Measurements from ENCODE around the gene ATP4A. TPM values are rescaled to one million over a fixed set of nuclear protein-coding genes. Genes with fewer than 3 reads are reported as not detected.
"Not testable (repeated sequence)": the region's sequence is repeated elsewhere in the genome, so short reads cannot be mapped to it uniquely, and the experiment has no call there.

The ATP4A gene
- 0.37 and 0.40 TPM in 2 replicates for total RNA-seq (2014; rRNA removed; shearing (Covaris generic); ENCODE audit: low replicate concordance)

DNA sequence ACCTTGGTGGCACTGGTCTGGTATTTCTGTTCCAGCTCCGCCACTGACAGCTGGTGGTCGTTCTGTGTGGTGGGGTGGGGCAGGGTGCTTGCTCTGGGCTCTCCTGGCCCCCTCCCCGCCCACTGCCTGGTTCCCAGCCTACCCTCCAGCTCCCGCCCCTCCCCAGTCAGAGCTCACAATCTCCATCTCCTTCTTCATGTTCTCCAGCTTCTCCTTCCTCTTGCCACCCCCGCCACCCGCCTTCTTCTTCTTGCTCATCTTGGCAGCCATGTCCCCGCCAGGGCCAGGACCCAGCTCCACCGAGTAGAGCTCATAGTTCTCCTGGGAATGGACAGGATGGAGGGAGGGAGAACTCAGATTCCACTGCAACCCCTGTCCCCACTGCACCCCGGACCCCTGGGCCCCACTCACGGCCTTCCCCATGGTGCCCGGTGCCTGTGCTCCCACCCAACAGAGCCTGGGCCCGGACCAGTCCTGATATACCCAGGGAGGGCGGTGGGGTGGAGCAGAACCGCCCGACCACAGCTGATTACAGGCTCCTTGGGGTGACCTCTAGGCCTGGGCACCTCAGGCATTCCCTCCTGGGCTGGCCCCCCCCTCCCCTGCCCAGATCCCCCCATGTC lies at the start of gene ATP4A:
TSS of gene ATP4A (minus strand) at position 452 of the 623 bp plus-strand sequence. CDS start at position 423, 29 bp downstream.
- Histone ChIP-seq H3K9me2 (replicated peaks; ENCODE audit: insufficient read depth, low read length) (no peaks in the 10 kb centered on the region), H3K9ac (ENCODE audit: low read length) (no peak within 1 kb of the TSS), H3K4me1 (ENCODE audit: low read length) (peaks cover 11% of the 10 kb centered on the region), H3K27me3 (ENCODE audit: low read length) (no peaks in the 10 kb centered on the region), H3K4me2 (ENCODE audit: low read depth, low read length, poor library complexity, severe bottlenecking) (no peak within 1 kb of the TSS), H3K4me3 (ENCODE audit: low read length) (no peak within 1 kb of the TSS), H2AFZ (ENCODE audit: low read length) (no peak within 1 kb of the TSS), H3K9me3 (ENCODE audit: low read length) (no peaks in the 10 kb centered on the region), H3K36me3 (ENCODE audit: insufficient read depth, low read length) (no peaks in the 10 kb centered on the region), H4K20me1 (ENCODE audit: insufficient read depth, low read depth, low read length) (no peaks in the 10 kb centered on the region), H3K79me2 (ENCODE audit: low read length) (no peaks in the 10 kb centered on the region), H3K27ac (ENCODE audit: low read length) (no peak within 1 kb of the TSS)
- no peak for DNase-seq

DNA sequence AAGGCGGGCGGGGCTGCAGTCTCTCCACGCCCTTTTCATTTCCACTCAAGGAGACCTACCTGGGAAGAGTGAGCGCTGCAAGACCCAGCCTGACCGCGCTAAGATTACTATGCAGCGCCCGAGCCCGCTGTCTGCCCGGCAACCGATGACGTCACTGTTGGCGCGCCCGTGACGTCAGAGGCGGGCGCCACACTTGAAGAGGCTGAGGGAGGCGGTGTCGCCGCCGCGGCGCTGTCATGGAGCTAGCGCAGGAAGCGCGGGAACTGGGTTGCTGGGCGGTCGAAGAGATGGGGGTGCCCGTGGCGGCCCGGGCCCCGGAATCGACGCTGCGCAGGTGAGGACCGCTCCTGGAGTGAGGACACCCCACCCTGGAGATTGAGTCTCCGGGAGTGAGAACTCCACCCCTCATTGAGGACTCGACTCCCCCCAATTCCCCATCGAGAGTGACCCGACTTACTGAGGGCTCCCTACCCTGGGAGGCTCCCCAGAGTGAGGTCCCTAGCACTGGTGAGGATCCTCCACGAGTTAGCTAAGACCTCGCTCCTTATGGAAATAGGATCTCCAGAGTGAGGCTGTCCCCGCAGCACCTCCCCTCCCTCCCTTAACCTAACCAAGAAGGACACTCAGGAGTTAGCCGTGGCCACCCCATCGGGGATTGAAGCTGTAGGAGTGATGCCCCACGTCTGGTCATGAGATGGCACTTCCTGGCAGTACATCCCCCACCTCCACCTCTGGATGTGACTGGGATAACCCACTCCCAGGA lies 49.3 kb upstream of the ATP4A start, which contains the start of gene HAUS5:
TSS of gene HAUS5 (plus strand) at position 177 of the 763 bp plus-strand sequence. CDS start at position 237, 60 bp downstream.
- Histone ChIP-seq H3K79me2 (ENCODE audit: low read length) (peaks cover 14% of the 10 kb centered on the region), H4K20me1 (ENCODE audit: insufficient read depth, low read depth, low read length) (no peaks in the 10 kb centered on the region), H3K4me1 (ENCODE audit: low read length) (peaks cover 18% of the 10 kb centered on the region), H3K27me3 (ENCODE audit: low read length) (no peaks in the 10 kb centered on the region), H3K36me3 (ENCODE audit: insufficient read depth, low read length) (no peaks in the 10 kb centered on the region; the same call in 1 of the 2 replicates), H3K27ac (ENCODE audit: low read length) (no peak within 1 kb of the TSS), H3K4me3 (ENCODE audit: low read length) (peak within 1 kb of the TSS; percentile 94), H2AFZ (ENCODE audit: low read length) (peak within 1 kb of the TSS; percentile 44; the same call in 1 of the 2 replicates), H3K9me3 (ENCODE audit: low read length) (no peaks in the 10 kb centered on the region), H3K9ac (ENCODE audit: low read length) (peak within 1 kb of the TSS; percentile 90), H3K4me2 (ENCODE audit: low read depth, low read length, poor library complexity, severe bottlenecking) (peak within 1 kb of the TSS; percentile 91), H3K9me2 (replicated peaks; ENCODE audit: insufficient read depth, low read length) (no peaks in the 10 kb centered on the region)
- DNase-seq, result peak; percentile 97

DNA sequence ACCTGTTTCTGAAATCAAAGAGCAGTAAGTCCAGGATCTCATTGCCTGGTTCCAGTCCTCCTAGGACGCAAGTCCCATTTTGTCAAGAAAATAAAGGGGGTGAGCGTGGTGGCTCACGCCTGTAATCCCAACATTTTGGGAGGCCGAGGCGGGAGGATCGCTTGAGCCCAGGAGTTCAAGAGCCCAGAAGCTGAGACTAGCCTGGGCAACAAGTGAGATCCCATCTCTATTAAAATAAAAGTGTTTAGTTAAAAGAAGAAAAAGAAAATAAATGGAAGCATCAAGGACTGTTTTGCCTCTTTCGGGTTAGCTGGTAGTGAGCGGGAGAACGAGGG lies 48.7 kb upstream of the ATP4A start:
- Histone ChIP-seq H3K4me3 (ENCODE audit: low read length) (peak overlapping the region; percentile 94; the same call in 1 of the 2 replicates), H2AFZ (ENCODE audit: low read length) (peak overlapping the region; percentile 37; the same call in 1 of the 2 replicates)

DNA sequence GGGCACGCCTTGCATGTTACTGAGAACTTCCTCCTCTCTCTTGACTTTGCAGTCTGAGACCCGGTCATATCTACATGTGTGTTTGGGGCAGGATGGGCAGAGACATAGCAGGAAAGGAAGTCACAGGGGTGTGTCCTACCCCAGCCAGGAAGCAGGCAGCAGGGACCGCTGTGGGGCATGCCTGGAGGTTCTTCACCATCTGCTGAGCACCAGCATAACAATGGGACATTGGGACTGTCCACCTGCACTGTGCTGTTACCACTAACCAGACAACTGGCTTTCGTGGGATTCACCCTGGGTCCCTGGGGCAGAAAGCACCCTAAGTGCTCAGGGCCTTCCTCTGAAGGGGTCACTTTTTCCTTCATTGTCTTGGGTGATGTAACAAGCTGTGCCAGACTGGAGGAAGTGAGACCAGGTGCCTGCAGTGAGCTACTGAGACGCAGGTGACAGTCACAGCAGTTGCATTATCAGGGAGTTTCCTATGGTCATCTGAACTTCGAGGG lies 46.4 kb upstream of the ATP4A start:
- Histone ChIP-seq H3K36me3 (ENCODE audit: insufficient read depth, low read length) (no peaks in the 10 kb centered on the region), H3K9me2 (replicated peaks; ENCODE audit: insufficient read depth, low read length) (no peaks in the 10 kb centered on the region), H3K9ac (ENCODE audit: low read length) (no peak overlapping the region), H3K79me2 (ENCODE audit: low read length) (peaks cover 14% of the 10 kb centered on the region), H3K27me3 (ENCODE audit: low read length) (no peaks in the 10 kb centered on the region), H3K9me3 (ENCODE audit: low read length) (0 out of 2 replicates have a peak, but pooled peaks cover 4% of the 10 kb centered on the region), H2AFZ (ENCODE audit: low read length) (peak overlapping the region; percentile 34; the same call in 1 of the 2 replicates), H4K20me1 (ENCODE audit: insufficient read depth, low read depth, low read length) (no peaks in the 10 kb centered on the region), H3K4me1 (ENCODE audit: low read length) (peaks cover 18% of the 10 kb centered on the region), H3K27ac (ENCODE audit: low read length) (no peak overlapping the region), H3K4me2 (ENCODE audit: low read depth, low read length, poor library complexity, severe bottlenecking) (no peak overlapping the region), H3K4me3 (ENCODE audit: low read length) (no peak overlapping the region)
- no peak for DNase-seq

More for the DNA sequence above, 48.7 kb upstream of the ATP4A start:
- H3K4me1 ChIP-seq (ENCODE audit: low read length), result peaks cover 18% of the 10 kb centered on the region
- no peaks in the 10 kb centered on the region for H3K9me3 ChIP-seq (ENCODE audit: low read length)
- H3K4me2 ChIP-seq (ENCODE audit: low read depth, low read length, poor library complexity, severe bottlenecking), result peak overlapping the region; percentile 91
- DNase-seq, result no peak
- H3K9me2 ChIP-seq (replicated peaks; ENCODE audit: insufficient read depth, low read length), result no peaks in the 10 kb centered on the region
- H3K27ac ChIP-seq (ENCODE audit: low read length), result no peak overlapping the region
- peaks cover 14% of the 10 kb centered on the region for H3K79me2 ChIP-seq (ENCODE audit: low read length)
- H3K36me3 ChIP-seq (ENCODE audit: insufficient read depth, low read length), result no peaks in the 10 kb centered on the region; the same call in 1 of the 2 replicates
- no peaks in the 10 kb centered on the region for H4K20me1 ChIP-seq (ENCODE audit: insufficient read depth, low read depth, low read length)
- H3K9ac ChIP-seq (ENCODE audit: low read length), result peak overlapping the region; percentile 40
- no peaks in the 10 kb centered on the region for H3K27me3 ChIP-seq (ENCODE audit: low read length)

DNA sequence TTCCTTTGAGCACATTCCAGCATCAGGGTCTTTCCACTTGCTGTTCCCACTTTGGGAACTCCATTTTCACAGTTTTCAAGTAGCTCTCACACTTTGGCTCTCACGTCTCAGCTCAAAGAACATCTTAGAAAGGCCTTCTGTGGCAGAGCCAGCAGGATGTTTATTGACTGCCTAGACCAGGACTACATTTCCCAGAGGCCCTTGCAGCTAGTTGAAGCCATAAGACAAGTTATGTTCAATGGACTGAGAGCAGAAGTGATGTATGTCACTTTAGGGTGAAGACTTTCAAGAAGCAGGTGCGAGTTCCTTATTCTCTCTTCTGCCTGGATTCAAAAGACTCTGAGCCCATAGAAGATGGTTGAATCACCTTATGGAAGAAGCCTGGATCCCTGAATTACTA lies 44.8 kb upstream of the ATP4A start:
- H2AFZ ChIP-seq (ENCODE audit: low read length), result 0 out of 2 replicates have a peak overlapping the region, but pooled peaks have one; percentile 25
- H3K36me3 ChIP-seq (ENCODE audit: insufficient read depth, low read length), result no peaks in the 10 kb centered on the region
- H3K9me2 ChIP-seq (replicated peaks; ENCODE audit: insufficient read depth, low read length), result no peaks in the 10 kb centered on the region
- peaks cover 11% of the 10 kb centered on the region for H3K4me1 ChIP-seq (ENCODE audit: low read length)
- H3K4me3 ChIP-seq (ENCODE audit: low read length), result no peak overlapping the region
- no peaks in the 10 kb centered on the region for H4K20me1 ChIP-seq (ENCODE audit: insufficient read depth, low read depth, low read length)
- H3K27ac ChIP-seq (ENCODE audit: low read length), result no peak overlapping the region
- DNase-seq, result peak; percentile 72
- H3K4me2 ChIP-seq (ENCODE audit: low read depth, low read length, poor library complexity, severe bottlenecking), result no peak overlapping the region
- H3K79me2 ChIP-seq (ENCODE audit: low read length), result peaks cover 6% of the 10 kb centered on the region
- no peak overlapping the region for H3K9ac ChIP-seq (ENCODE audit: low read length)
- 0 out of 2 replicates have a peak, but pooled peaks cover 4% of the 10 kb centered on the region for H3K9me3 ChIP-seq (ENCODE audit: low read length)
- no peaks in the 10 kb centered on the region for H3K27me3 ChIP-seq (ENCODE audit: low read length)

DNA sequence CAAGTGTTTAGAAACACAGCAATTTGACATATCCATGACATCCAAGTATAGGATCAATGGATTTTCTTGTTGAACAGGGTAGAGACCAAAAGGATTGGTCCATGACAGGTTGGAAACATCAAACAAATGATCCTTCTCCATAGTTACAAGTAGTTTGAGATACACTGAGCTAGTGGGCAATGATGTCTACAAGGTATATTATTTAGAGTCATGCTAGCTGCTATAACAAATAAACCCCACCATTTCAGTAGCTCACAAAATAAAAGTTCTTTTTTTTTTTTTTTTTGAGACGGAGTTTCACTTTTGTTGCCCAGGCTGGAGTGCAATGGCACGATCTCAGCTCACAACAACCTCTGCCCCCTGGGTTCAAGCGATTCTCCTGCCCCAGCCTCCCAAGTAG lies 44.2 kb upstream of the ATP4A start:
- no peak overlapping the region for H3K4me2 ChIP-seq (ENCODE audit: low read depth, low read length, poor library complexity, severe bottlenecking)

DNA sequence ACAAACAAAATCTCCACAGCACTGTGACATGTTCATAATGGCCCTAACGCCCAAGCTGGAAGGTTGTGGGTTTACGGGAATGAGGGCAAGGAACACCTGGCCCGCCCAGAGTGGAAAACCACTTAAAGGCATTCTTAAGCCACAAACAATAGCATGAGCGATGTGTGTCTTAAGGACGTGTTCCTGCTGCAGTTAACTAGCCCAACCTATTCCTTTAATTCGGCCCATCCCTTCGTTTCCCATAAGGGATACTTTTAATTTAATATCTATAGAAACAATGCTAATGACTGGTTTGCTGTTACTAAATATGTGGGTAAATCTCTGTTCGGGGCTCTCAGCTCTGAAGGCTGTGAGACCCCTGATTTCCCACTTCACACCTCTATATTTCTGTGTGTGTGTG lies 43.7 kb upstream of the ATP4A start:
- H3K79me2 ChIP-seq (ENCODE audit: low read length); H3K9ac ChIP-seq (ENCODE audit: low read length); H3K4me2 ChIP-seq (ENCODE audit: low read depth, low read length, poor library complexity, severe bottlenecking); H3K9me2 ChIP-seq (replicated peaks; ENCODE audit: insufficient read depth, low read length); H2AFZ ChIP-seq (ENCODE audit: low read length); H3K9me3 ChIP-seq (ENCODE audit: low read length); H3K4me1 ChIP-seq (ENCODE audit: low read length); H3K36me3 ChIP-seq (ENCODE audit: insufficient read depth, low read length); H3K4me3 ChIP-seq (ENCODE audit: low read length); DNase-seq; H3K27ac ChIP-seq (ENCODE audit: low read length); H3K27me3 ChIP-seq (ENCODE audit: low read length); H4K20me1 ChIP-seq (ENCODE audit: insufficient read depth, low read depth, low read length): not testable (repeated sequence)

More for the DNA sequence above, 44.2 kb upstream of the ATP4A start:
- Histone ChIP-seq H3K79me2 (ENCODE audit: low read length) (no peaks in the 10 kb centered on the region; the same call in 1 of the 2 replicates), H3K4me1 (ENCODE audit: low read length) (peaks cover 7% of the 10 kb centered on the region), H3K27ac (ENCODE audit: low read length) (no peak overlapping the region), H3K4me3 (ENCODE audit: low read length) (no peak overlapping the region), H3K9ac (ENCODE audit: low read length) (no peak overlapping the region), H2AFZ (ENCODE audit: low read length) (no peak overlapping the region), H3K27me3 (ENCODE audit: low read length) (no peaks in the 10 kb centered on the region), H4K20me1 (ENCODE audit: insufficient read depth, low read depth, low read length) (no peaks in the 10 kb centered on the region), H3K9me3 (ENCODE audit: low read length) (0 out of 2 replicates have a peak, but pooled peaks cover 4% of the 10 kb centered on the region), H3K36me3 (ENCODE audit: insufficient read depth, low read length) (no peaks in the 10 kb centered on the region), H3K9me2 (replicated peaks; ENCODE audit: insufficient read depth, low read length) (no peaks in the 10 kb centered on the region)
- no peak for DNase-seq

DNA sequence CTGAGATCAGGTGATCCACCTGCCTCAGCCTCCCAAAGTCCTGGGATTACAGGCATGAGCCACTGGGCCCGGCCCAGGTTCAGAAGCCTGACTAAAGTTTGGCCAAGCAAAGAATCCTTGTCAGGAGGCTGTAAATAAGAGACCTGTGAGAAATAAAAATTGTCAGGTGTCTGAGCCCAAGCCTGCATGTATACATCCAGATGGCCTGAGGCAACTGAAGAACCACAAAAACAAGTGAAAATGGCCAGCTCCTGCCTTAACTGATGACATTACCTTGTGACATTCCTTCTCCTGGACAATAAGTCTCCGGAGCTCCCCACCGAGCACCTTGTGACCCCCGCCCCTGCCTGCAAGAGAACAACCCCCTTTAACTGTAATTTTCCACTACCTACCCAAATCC lies 41.0 kb upstream of the ATP4A start:
- not testable (repeated sequence) for H3K4me2 ChIP-seq (ENCODE audit: low read depth, low read length, poor library complexity, severe bottlenecking); H3K4me1 ChIP-seq (ENCODE audit: low read length); H3K9me2 ChIP-seq (replicated peaks; ENCODE audit: insufficient read depth, low read length); H3K79me2 ChIP-seq (ENCODE audit: low read length); DNase-seq; H3K9ac ChIP-seq (ENCODE audit: low read length); H3K4me3 ChIP-seq (ENCODE audit: low read length); H3K36me3 ChIP-seq (ENCODE audit: insufficient read depth, low read length); H4K20me1 ChIP-seq (ENCODE audit: insufficient read depth, low read depth, low read length); H3K9me3 ChIP-seq (ENCODE audit: low read length); H3K27ac ChIP-seq (ENCODE audit: low read length); H2AFZ ChIP-seq (ENCODE audit: low read length); H3K27me3 ChIP-seq (ENCODE audit: low read length)

Measured in Karpas-422 (cell line).